ENCODE measurements around the gene ERICH4. TPM values are rescaled to one million over a fixed set of nuclear protein-coding genes. Genes with fewer than 3 reads are reported as not detected.
A peak's percentile ranks its signal among the peaks of the same experiment; 100 is the strongest.

Gene ERICH4
- total RNA-seq, 2 experiments from 2014 or later: not detected

DNA sequence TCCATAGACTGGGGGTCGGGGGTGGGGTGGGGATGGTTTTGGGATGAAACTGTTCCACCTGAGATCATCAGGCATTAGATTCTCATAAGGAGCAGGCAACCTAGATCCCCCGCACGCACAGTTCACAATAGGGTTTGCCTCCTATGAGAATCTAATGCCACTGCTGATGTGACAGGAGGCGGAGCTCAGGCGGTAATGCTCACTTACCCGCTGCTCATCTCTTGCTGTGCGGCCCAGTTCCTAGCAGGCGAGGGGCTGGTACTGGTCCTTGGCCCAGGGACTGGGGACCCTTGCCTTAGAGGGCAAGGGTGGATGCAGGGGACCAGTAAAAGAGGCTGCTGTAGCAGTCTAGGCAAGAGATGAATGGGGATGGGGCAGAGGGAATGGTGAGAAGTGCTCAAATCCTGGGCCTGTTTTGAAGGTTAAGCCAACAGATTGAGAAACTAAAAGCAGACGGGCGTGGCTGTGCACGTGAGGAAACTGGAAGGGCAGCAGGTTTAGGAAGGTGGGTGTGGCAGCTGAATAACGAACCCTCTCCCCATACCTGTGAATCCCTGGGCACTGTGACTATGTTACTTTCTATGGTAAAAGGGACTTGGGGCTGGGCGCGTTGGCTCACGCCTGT is 1.5 kb upstream of the ERICH4 start:
- intact Hi-C loops (cut with micrococcal nuclease): loop anchor here (2.0 kb wide), 1 partner anchor 155 kb away; no protein-coding TSS in a partner anchor
- H3K27ac Mint-ChIP-seq: no peak overlapping the region
- H3K9me3 Mint-ChIP-seq: no peaks in the 10 kb centered on the region
- H3K4me3 Mint-ChIP-seq: no peak overlapping the region
- no peaks in the 10 kb centered on the region for H3K27me3 Mint-ChIP-seq (ENCODE audit: low read depth)
- H3K4me1 Mint-ChIP-seq (ENCODE audit: low read depth): peaks cover 12% of the 10 kb centered on the region
- H3K36me3 Mint-ChIP-seq (ENCODE audit: low read depth): peaks cover 3% of the 10 kb centered on the region
- no peak for DNase-seq
- CTCF ChIA-PET: no interaction called here

DNA sequence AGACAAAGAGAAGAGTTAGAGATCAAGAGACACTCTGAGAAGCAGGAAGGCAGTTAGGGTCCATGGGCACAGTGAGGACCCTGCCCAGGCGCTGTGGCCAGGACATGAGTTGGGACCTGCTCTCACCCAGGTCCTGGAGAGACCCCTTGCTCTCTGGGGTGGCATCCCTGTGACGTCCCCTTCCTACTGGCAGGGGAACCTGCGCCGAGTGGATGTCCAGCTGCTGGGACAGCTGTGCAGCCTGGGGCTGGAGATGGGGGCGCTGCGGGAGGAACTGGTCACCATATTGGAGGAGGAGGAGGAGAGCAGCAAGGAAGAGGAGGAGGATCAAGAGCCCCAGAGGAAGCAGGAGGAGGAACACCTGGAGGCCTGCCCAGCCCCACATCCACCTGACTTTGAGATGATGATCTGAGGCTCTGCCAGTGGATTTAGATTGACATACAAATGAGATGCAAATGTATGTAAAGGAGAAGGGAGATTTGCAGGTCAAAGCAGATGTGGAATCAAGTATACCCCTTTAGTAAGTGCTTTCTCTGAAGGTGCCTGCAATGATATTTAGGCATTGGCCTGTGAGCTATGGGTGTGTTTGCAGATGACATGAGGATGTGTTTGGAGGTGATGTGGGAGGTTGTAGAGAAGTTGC is 978 bp downstream of the ERICH4 start:
- no peaks in the 10 kb centered on the region for H3K9me3 Mint-ChIP-seq
- no peak overlapping the region for H3K4me3 Mint-ChIP-seq
- H3K36me3 Mint-ChIP-seq (ENCODE audit: low read depth): no peaks in the 10 kb centered on the region
- H3K27ac Mint-ChIP-seq: no peak overlapping the region
- CTCF ChIA-PET: no interaction called here
- H3K4me1 Mint-ChIP-seq (ENCODE audit: low read depth): peaks cover 5% of the 10 kb centered on the region
- DNase-seq: no peak
- no peaks in the 10 kb centered on the region for H3K27me3 Mint-ChIP-seq (ENCODE audit: low read depth)
- intact Hi-C loops (cut with micrococcal nuclease): no loop called here

- H3K4me1 Mint-ChIP-seq (ENCODE audit: low read depth): peaks cover 11% of the 10 kb centered on the region
- no peak overlapping the region for H3K27ac Mint-ChIP-seq
- CTCF ChIA-PET: interaction anchor here (7.6 to 9.5 kb wide), 2 partner anchors 122 to 151 kb away, joined by 92 to 185 read pairs; no protein-coding TSS in a partner anchor
- H3K36me3 Mint-ChIP-seq (ENCODE audit: low read depth): no peaks in the 10 kb centered on the region
- H3K4me3 Mint-ChIP-seq: no peak overlapping the region
- intact Hi-C loops (cut with micrococcal nuclease): loop anchor here (5.0 kb wide), 2 partner anchors 72 to 243 kb away; no protein-coding TSS in a partner anchor
- H3K9me3 Mint-ChIP-seq: no peaks in the 10 kb centered on the region
- no peaks in the 10 kb centered on the region for H3K27me3 Mint-ChIP-seq (ENCODE audit: low read depth)
- DNase-seq: no peak
These were observed 2.6 kb downstream of the ERICH4 start for GRCh38 chr19:41445575-41445974.

- Mint-ChIP-seq H3K27ac (no peak overlapping the region), H3K4me1 (ENCODE audit: low read depth) (peaks cover 11% of the 10 kb centered on the region), H3K9me3 (no peaks in the 10 kb centered on the region), H3K27me3 (ENCODE audit: low read depth) (no peaks in the 10 kb centered on the region), H3K36me3 (ENCODE audit: low read depth) (no peaks in the 10 kb centered on the region), H3K4me3 (no peak overlapping the region)
- DNase-seq: no peak
- CTCF ChIA-PET: interaction anchor here (0.7 to 9.5 kb wide), 14 partner anchors 8 to 259 kb away, joined by 3 to 185 read pairs (median 8); partner anchors contain the start of genes CEACAM21 and DMAC2
- intact Hi-C loops (cut with micrococcal nuclease): loop anchor here (5.0 kb wide), 2 partner anchors 69 to 246 kb away; no protein-coding TSS in a partner anchor
These were observed 4.9 kb downstream of the ERICH4 start for GRCh38 chr19:41447732-41448332.

- intact Hi-C loops (cut with micrococcal nuclease): loop anchor here (1.0 to 5.0 kb wide), 6 partner anchors 68 to 247 kb away; no protein-coding TSS in a partner anchor
- peak overlapping the region; percentile 77 for H3K4me3 Mint-ChIP-seq
- CTCF ChIA-PET: interaction anchor here (0.6 to 9.5 kb wide), 34 partner anchors 8 to 326 kb away, joined by 3 to 185 read pairs (median 4); partner anchors contain the start of genes CEACAM21 and DMAC2
- peaks cover 11% of the 10 kb centered on the region for H3K4me1 Mint-ChIP-seq (ENCODE audit: low read depth)
- H3K9me3 Mint-ChIP-seq: no peaks in the 10 kb centered on the region
- DNase-seq: peak; percentile 84
- H3K27me3 Mint-ChIP-seq (ENCODE audit: low read depth): no peaks in the 10 kb centered on the region
- H3K36me3 Mint-ChIP-seq (ENCODE audit: low read depth): no peaks in the 10 kb centered on the region
- H3K27ac Mint-ChIP-seq: peak overlapping the region; percentile 56
These were observed 6.3 kb downstream of the ERICH4 start for GRCh38 chr19:41449079-41449864.

DNA sequence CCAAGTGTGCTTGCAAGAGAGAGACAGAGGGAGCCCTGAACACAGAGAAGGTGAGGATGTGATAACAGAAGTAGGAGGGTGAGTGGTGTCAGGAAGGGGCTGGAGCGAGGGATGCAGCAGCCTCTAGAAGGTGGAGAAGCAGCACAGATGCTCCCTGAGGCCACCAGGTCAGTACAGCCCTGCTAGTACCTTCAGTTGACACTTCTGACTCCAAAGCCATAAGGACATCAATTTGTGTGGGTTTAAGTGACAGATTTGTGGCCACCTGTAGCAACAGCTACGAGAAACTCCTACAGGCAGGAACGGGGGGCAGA is 6.9 kb downstream of the ERICH4 start:
- Mint-ChIP-seq H3K4me3 (peak overlapping the region; percentile 18), H3K36me3 (ENCODE audit: low read depth) (no peaks in the 10 kb centered on the region), H3K4me1 (ENCODE audit: low read depth) (peaks cover 11% of the 10 kb centered on the region), H3K27ac (peak overlapping the region; percentile 56), H3K9me3 (no peaks in the 10 kb centered on the region), H3K27me3 (ENCODE audit: low read depth) (no peaks in the 10 kb centered on the region)
- CTCF ChIA-PET: interaction anchor here (0.6 to 9.5 kb wide), 23 partner anchors 8 to 832 kb away, joined by 3 to 185 read pairs (median 4); partner anchors contain the start of genes CEACAM21 and DMAC2
- intact Hi-C loops (cut with micrococcal nuclease): loop anchor here (1.0 to 5.0 kb wide), 6 partner anchors 67 to 248 kb away; no protein-coding TSS in a partner anchor
- DNase-seq: no peak

GRCh38 chr19:41452584-41453275 is 9.8 kb downstream of the ERICH4 start:
- no peak for DNase-seq
- Mint-ChIP-seq H3K4me1 (ENCODE audit: low read depth) (peaks cover 22% of the 10 kb centered on the region), H3K4me3 (no peak overlapping the region), H3K27me3 (ENCODE audit: low read depth) (no peaks in the 10 kb centered on the region), H3K27ac (no peak overlapping the region), H3K9me3 (no peaks in the 10 kb centered on the region), H3K36me3 (ENCODE audit: low read depth) (no peaks in the 10 kb centered on the region)
- CTCF ChIA-PET: interaction anchor here (0.7 to 9.5 kb wide), 3 partner anchors 12 to 175 kb away, joined by 3 to 185 read pairs (median 6); partner anchors contain the start of gene DMAC2
- intact Hi-C loops (cut with micrococcal nuclease): no loop called here

DNA sequence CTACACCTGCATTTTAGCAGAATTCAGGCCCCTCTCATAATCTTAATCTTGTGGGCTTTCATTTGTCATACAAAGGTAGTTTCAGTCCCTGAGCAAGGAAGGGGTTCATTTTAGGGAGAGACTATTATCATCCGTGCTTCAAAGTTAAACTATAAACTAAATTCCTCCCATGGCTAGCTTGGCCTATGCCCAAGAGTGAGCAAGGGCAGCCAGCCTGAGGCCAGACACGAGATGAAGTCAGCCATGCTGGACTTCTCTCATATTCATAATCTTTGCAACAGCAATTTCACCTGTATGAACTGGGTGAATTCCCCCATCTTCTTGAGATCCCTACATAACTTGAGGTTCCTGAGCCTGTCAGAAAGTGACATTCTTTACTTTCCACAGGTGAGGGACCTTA is 13.0 kb downstream of the ERICH4 start:
- CTCF ChIA-PET: interaction anchor here (1.0 to 2.4 kb wide), 6 partner anchors 9 to 187 kb away, joined by 3 to 14 read pairs (median 8); partner anchors contain the start of gene DMAC2
- no peaks in the 10 kb centered on the region for H3K36me3 Mint-ChIP-seq (ENCODE audit: low read depth)
- intact Hi-C loops (cut with micrococcal nuclease): no loop called here
- H3K27me3 Mint-ChIP-seq (ENCODE audit: low read depth): no peaks in the 10 kb centered on the region
- peaks cover 15% of the 10 kb centered on the region for H3K4me1 Mint-ChIP-seq (ENCODE audit: low read depth)
- H3K9me3 Mint-ChIP-seq: no peaks in the 10 kb centered on the region
- H3K4me3 Mint-ChIP-seq: no peak overlapping the region
- no peak overlapping the region for H3K27ac Mint-ChIP-seq
- no peak for DNase-seq

DNA sequence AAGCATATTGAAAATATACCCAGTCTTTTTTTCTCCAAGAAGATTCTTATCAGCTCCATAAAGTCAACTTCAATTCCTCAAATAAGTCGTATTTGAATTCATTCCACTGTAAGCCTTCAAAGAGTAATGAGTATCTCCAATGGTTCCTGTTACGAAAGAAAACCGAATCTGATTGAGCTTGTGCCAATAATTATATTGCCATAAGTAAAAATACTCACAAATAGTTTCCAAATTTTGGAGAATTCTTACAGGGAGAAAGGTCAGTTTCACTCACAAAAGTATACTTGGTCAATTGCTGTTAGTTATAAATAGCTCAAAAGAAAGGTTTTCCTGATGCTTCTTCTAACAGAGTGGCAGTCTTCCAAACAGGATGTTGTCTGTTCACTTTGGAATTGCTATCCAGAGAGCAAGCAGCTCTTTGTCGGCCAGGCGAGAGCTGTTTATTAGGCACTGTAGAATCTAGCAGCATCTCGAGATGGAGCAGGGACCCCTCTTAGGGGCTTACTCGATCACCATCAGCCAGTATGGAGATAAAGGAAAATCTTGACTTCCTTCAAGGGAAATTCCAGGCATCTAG is 13.5 kb downstream of the ERICH4 start:
- no peak overlapping the region for H3K4me3 Mint-ChIP-seq
- CTCF ChIA-PET: interaction anchor here (1.0 to 2.4 kb wide), 7 partner anchors 8 to 186 kb away, joined by 3 to 14 read pairs (median 10); partner anchors contain the start of gene DMAC2
- H3K4me1 Mint-ChIP-seq (ENCODE audit: low read depth): peaks cover 15% of the 10 kb centered on the region
- no peaks in the 10 kb centered on the region for H3K27me3 Mint-ChIP-seq (ENCODE audit: low read depth)
- intact Hi-C loops (cut with micrococcal nuclease): no loop called here
- H3K27ac Mint-ChIP-seq: no peak overlapping the region
- H3K36me3 Mint-ChIP-seq (ENCODE audit: low read depth): no peaks in the 10 kb centered on the region
- no peak for DNase-seq
- H3K9me3 Mint-ChIP-seq: no peaks in the 10 kb centered on the region

- CTCF ChIA-PET: interaction anchor here (0.6 to 2.4 kb wide), 7 partner anchors 8 to 140 kb away, joined by 3 to 14 read pairs (median 10); partner anchors contain the start of gene DMAC2
- Mint-ChIP-seq H3K36me3 (ENCODE audit: low read depth) (no peaks in the 10 kb centered on the region), H3K27me3 (ENCODE audit: low read depth) (no peaks in the 10 kb centered on the region), H3K9me3 (no peaks in the 10 kb centered on the region), H3K4me3 (no peak overlapping the region), H3K4me1 (ENCODE audit: low read depth) (peaks cover 15% of the 10 kb centered on the region), H3K27ac (no peak overlapping the region)
- no peak for DNase-seq
- intact Hi-C loops (cut with micrococcal nuclease): no loop called here
These were observed 14.3 kb downstream of the ERICH4 start for GRCh38 chr19:41457241-41457640.

- Mint-ChIP-seq H3K4me1 (ENCODE audit: low read depth) (peaks cover 6% of the 10 kb centered on the region), H3K27ac (no peak overlapping the region), H3K9me3 (no peaks in the 10 kb centered on the region), H3K27me3 (ENCODE audit: low read depth) (peaks cover 1% of the 10 kb centered on the region), H3K36me3 (ENCODE audit: low read depth) (no peaks in the 10 kb centered on the region), H3K4me3 (no peak overlapping the region)
- no peak for DNase-seq
- CTCF ChIA-PET: no interaction called here
- intact Hi-C loops (cut with micrococcal nuclease): no loop called here
These were observed 19.5 kb downstream of the ERICH4 start for GRCh38 chr19:41462497-41462896.

All from activated naive CD4-positive, alpha-beta T cell treated with anti-CD3 and anti-CD28 coated beads for 36 hours (primary cell).